DMS153 (cell line): ENCODE results near the gene CDK12.
A peak's percentile ranks its signal among the peaks of the same experiment; 100 is the strongest.

Experiments used
- DNase-seq: peaks from one replicate; lab custom pipeline; 2025; lab: John Stamatoyannopoulos, UW

The CDK12 gene

GRCh38 chr17:39548494-39549225, 87.4 kb downstream of the CDK12 start:
- DNase-seq, result no peak

- no peak for DNase-seq
Observed at GRCh38 chr17:39549747-39550573, 88.7 kb downstream of the CDK12 start.

- DNase-seq, result no peak
Observed at GRCh38 chr17:39551879-39552278, 90.6 kb downstream of the CDK12 start.

DNA sequence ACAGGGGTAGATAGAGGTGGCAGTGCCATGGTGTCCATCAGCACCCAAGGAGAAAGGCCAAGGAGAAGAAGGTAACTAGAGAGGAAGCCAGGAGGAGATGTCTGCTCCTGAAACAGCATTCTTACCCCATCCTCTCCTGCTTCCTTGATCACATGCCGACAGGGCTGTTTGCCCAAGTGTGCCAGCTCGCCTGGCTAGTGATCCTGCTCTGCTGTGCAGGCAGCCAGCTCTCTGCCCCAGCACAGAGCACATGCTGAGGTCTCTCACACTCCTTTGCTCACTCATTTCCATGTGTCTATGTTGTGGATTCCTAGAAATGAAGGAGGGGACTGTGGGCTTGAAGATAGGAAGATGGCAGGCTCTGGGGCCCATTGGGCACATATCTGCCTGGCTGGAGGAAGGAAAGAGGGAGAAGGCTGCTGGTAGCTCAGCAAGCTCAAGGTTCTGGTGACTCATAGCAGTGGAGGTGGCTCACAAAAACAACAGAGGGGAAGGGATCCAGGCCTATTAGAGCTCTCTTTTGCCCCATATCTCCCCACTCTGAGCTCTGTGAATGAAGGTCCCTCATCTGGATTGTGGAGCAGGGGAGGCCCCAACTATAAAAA, 92.2 kb downstream of the CDK12 start:
- DNase-seq, result no peak

DNA sequence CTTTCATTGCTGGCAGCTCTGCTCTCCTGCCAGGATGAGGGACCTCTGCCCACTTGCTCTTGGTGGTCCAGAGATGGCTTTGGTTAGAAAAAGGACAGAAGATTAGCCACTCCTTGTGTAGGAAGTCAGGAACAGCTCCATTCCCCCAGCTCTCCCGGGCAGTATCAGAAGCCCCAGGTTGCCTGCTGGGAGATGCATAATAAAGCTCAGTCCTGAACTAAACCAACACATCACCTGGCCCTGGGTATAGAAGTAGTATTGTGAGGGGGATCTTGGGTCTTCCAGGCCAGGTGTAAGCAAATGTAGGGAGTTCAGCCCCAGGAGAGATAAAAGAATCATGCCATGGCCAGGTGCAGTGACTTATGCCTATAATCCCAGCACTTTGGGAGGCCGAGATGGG, 94.1 kb downstream of the CDK12 start:
- DNase-seq, result no peak

GRCh38 chr17:39556423-39556822, 95.1 kb downstream of the CDK12 start:
- peak; percentile 52 for DNase-seq

GRCh38 chr17:39562395-39562794, 101.1 kb downstream of the CDK12 start:
- DNase-seq, result no peak

- no peak for DNase-seq
Observed at GRCh38 chr17:39562976-39563375, 101.7 kb downstream of the CDK12 start.

DNA sequence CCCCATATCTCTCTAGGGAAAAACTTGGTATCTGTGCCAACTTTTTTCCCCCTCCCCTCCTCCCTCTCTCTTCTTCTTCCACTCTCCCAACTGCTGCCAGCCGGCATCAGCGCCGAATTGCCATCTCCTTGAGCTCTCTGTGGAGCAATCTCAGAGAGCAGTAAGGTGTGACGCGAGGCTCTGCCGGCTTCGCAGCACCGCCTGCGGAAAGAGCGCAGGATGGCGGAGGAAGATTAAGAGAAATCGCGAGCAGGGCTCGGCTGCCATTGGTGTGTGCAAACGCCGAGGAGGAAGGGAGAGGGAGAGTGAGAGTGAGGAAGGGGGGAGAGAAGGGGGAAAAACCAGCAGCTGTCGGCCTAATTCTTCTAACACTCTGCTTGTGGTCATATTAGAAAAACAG, 102.2 kb downstream of the CDK12 start:
- DNase-seq, result peak; percentile 55

GRCh38 chr17:39564211-39564848, 103.0 kb downstream of the CDK12 start:
- peak; percentile 72 for DNase-seq

DNA sequence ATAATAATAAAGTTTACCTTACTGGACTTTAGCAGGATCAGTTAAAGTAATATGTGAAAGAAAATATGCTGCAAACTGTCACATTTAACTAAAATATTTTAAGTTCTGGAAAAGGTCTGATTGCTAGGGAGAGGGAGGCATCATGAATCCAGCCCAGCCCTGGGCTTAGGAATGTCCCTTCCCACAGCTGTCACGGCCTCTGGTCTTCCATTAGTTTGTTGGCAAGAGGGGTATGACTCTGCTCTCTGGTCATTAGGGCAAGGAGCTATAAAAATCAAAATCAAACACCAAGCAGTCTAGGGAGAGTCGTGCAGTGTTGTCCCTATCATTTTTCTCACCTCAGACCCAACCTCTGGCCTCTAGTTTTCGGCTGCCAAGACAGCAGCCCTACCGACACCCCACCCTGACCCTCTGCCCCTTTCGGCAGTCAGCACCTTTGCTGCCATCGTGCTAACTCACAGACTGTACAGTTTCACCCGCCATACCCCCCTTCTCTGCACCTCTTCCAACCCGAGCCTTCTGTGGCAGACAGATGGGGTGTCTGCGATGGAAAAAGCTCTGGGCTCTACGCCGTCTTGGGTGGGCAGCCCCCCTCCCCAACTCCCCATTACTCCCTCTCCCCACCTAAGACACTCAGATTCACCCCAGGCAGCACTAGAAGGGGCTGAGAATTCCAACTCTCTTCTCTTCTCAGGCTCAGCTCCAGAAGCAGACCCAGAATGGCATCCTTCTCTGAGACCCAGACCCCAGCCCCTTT, 105.0 kb downstream of the CDK12 start:
- DNase-seq, result no peak

- DNase-seq, result no peak
Observed at GRCh38 chr17:39568702-39569101, 107.4 kb downstream of the CDK12 start.

- DNase-seq, result no peak
Observed at GRCh38 chr17:39569126-39569525, 107.8 kb downstream of the CDK12 start.

DNA sequence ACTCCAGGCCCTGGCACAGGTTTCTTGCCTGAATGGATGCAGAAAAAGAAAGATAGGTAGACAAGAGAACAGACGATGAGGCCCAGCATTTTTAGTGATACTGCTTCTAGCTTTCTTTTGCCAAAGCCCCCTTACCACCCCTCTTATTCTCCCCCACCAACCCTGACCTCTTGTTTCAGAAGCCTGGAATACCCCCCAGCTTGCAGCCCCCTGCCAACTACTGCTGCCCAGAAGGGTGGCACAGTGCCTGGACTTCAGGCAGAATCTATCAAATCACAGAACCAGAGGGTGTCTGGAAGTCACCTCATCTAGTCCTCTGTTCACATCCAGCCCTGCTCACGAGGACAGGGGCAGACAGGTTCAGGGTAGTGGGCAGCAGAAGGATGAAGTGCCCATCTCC, 110.8 kb downstream of the CDK12 start:
- DNase-seq, result no peak

GRCh38 chr17:39573447-39574298, 112.4 kb downstream of the CDK12 start:
- no peak for DNase-seq

DNA sequence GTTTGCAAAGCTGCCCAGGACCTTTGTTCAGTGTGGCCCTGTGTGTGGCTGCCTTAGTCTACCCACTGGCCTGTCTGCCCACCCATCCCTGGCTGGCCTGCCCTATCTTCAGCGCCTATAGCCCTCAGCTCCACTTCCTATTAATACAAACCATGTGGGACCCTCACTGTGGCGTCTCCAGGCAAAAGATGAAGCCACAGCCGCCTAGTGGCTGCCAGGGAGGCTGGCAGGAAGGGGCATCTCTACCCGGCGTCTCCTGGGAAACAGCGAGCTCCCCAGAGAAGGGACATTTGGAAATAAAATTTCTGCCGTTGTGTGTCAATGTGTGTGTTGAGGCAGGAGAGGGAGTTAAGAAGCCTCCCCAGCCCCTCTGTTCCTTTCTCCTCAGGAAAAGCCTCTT, 114.9 kb downstream of the CDK12 start:
- DNase-seq, result no peak

GRCh38 chr17:39578272-39578671, 117.0 kb downstream of the CDK12 start:
- DNase-seq, result no peak

- DNase-seq, result no peak
Observed at GRCh38 chr17:39579318-39580081, 118.2 kb downstream of the CDK12 start.

DNA sequence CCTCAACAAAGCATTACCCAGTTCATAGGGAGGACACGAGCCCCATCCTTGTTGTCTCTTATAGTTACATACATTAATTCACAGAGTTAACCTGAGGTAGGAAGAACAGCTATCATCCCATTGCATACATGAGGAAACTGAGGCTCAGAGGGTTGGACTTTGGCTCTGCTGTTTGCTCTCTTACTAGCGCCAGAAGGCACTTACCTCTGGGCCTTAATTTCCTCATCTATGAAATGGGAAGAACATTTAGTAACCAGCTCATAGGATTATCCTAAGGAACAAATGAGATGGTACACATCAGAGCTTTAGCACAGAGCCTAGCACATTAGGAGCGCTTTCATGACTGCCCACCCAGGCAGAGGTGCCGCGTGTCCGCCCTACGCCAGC, 118.8 kb downstream of the CDK12 start:
- DNase-seq, result no peak
